Measurements from ENCODE around the gene CBL.
A peak's percentile ranks its signal among the peaks of the same experiment; 100 is the strongest.
"Not testable (repeated sequence)": the region's sequence is repeated elsewhere in the genome, so short reads cannot be mapped to it uniquely, and the experiment has no call there.

CBL gene

DNA sequence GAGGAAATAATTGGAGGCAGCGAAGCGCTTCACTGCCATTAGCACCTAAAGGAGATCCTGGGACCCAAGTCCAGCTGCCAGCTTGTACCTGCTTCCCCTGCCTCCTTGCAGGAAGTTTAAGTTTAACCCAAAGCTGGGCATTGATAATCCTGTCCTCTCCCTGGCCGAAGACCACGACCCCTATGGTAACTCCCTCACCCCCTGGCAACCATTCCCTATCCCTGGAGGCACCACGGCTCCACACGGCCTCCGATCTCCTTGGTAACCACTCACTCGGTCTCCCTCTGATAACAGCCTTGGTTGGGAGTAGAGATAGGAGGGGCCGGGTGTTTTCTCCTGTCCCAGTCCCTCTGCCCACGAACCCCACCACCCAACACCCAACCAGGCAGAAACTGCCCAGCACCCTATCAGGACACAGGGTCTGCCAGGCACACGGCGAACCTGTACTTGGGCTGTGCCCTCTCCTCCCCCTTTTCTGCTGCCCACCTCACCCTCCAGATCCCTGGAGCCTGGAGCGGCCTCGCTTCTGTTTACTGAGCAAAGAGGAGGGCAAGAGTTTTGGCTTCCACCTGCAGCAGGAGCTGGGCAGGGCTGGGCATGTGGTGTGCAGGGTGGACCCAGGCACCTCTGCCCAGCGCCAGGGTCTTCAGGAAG is 20.0 kb upstream of the CBL start:
- FAIRE-seq, result no peak

DNA sequence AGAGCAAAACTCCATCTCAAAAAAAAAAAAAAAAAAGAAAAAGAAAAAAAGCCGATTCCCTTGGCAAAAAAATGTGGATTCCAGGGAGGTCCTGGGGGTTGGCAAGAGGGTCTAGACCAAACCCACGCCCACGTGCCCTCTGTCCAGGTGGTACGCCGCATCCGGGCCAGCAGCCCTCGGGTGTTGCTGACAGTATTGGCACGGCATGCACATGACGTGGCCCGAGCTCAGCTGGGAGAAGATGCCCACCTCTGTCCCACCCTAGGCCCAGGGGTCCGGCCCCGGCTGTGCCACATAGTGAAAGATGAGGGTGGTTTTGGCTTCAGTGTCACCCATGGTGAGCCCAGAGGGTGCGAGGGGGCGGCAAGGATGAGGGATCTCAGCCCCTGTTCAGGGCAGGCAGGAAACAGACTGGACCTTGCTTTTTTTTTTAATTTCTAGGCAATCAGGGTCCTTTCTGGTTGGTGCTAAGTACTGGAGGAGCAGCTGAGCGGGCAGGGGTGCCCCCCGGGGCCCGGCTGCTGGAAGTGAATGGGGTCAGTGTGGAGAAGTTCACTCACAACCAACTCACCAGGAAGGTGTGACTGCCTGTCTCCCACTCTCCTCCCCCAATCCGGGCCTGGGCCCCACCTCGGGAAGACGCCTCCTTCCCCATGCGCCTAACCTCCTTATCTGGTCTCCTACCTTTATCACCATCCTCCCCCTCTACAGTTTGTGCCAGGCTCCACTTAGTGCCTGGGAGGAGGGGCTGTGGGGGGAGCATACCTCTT is 18.8 kb upstream of the CBL start:
- no peak for FAIRE-seq

DNA sequence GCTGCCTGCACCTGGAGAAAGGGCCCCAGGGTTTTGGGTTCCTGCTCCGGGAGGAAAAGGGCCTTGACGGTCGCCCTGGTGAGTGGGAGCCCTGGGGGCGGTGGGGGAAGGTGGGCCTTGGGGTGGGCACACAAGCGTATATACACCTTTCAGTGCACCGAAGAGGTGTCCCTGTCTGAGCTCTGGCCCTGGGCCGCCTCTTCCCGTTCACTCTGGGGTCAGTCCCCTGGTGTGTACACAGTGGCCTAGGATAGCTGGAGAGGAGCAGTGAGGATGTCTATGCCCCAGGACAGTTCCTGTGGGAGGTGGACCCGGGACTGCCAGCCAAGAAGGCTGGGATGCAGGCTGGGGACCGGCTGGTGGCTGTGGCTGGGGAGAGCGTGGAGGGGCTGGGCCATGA is 18.1 kb upstream of the CBL start:
- no peak for FAIRE-seq

DNA sequence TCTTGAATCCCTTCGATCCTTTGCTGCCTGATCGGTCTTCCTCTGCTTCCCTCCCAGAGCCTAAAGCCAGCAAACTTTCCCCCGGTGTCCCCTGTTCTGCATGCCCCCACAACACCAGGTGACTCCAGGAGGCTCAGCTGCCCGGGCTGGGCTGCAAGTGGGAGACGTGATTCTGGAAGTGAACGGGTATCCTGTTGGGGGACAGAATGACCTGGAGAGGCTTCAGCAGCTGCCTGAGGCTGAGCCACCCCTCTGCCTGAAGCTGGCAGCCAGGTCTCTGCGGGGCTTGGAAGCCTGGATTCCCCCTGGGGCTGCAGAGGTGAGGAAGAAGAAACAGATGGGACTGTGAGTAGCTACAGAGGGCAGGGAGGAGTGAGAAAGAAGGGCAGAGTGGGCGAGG is 17.3 kb upstream of the CBL start:
- no peak for FAIRE-seq

DNA sequence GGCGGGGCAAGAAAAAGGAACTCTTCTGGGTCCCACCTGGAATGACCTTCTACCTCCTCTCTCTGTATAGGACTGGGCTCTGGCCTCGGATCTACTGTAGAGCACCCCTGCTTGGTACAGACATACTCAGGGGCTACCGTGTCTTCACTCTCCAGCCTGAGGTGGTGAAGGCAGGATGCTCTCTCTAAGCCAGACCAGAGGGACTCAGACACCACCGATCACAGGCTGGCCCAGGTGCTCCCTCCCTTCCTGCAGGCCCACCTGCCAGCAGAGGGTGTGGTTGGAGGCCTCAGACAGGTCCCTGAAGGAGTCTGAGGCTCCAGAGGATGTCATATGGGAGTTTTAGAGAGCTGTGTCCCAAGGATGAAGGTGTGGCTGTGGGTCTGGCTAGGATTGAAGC is 16.7 kb upstream of the CBL start:
- FAIRE-seq, result no peak

DNA sequence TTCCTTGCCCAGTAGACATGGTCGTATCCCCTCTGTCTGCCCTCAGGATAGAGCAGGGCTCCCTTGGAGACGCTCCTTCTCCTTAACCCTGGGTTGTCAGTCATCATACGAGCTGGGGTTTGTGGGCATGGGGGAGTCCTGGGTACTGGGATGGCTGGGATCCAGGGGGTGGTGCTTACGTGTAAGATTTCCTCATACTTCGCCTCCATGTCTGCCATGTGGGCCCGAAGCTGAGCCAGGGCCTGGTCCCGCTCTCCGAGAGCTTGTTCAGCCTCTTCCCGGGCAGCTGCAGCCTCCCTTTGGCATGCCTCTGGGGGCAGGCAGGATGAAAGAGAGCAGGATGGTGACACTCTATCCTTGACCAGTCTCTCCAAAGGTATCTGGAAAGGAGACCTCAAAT is 15.6 kb upstream of the CBL start:
- FAIRE-seq, result no peak

DNA sequence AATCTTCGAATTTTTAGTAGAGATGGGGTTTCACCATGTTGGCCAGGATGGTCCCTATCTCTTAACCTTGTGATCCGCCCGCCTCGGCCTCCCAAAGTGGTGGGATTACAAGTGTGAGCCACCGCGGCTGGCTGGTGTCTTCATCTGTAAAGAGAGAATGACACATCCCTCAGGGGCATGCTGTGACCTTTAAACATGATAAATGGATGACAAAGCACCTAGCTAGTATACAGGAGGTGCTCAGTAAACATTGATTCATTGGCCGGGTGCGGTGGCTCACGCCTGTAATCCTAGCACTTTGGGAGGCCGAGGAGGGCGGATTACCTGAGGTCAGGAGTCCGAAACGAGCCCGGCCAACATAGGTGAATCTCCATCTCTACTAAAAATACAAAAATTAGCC is 14.9 kb upstream of the CBL start:
- not testable (repeated sequence) for FAIRE-seq

DNA sequence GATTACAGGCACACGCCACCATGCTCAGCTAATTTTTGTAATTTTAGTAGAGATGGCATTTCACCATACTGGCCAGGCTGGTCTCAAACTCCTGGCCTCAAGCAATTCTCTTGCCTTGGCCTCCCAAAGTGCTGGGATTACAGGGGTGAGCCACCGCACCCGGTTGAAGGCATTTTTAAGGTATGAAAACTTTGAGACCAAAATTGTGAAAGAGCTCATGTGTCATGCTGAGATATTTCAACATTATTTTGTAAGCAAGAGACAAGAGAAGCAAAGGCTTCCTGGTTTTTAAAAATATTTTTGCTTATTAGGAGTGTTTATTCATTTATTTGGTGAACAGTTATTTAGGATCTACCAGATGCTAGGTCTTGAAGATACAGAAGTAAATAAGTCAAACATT is 14.0 kb upstream of the CBL start:
- no peak for FAIRE-seq

DNA sequence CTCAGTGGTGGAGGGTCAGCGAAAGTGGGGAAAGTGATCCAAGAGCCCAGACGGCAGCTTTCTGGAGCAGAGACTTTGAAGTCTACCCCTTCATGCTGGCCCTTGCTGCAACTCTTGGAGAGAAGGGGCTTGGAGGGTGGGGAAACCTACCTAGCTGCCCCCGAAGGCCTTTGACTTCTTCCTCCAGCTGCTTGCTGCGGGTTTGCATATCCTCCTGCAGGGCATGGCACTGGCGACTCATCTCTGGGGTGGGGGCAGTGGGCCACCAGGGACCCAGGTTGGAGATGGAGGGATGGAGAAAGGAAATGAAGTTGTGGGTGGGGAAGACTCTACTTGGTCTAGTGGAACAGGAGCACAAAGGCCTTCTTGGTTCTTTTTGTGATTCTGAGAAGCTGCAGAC is 13.1 kb upstream of the CBL start:
- FAIRE-seq, result no peak

DNA sequence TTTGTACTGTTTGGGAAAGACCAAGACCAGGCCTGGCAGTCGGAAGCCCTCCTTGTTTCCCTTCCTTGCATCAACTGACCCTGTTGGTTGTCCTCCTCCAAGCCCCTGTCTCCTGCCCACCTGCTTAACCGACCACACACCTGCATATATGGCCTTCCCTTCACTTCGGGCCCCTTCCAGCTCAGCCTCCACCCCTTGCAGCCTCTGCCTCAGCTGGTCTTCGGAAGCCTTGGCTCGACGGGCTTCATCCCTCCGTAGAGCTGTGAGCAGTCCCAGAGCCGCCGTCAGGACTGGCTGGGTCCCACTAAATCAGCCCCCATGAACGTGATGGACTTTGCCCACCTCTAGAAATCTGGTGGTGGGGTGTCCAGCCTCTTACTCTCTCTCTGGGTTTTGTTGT is 12.5 kb upstream of the CBL start:
- no peak for FAIRE-seq

DNA sequence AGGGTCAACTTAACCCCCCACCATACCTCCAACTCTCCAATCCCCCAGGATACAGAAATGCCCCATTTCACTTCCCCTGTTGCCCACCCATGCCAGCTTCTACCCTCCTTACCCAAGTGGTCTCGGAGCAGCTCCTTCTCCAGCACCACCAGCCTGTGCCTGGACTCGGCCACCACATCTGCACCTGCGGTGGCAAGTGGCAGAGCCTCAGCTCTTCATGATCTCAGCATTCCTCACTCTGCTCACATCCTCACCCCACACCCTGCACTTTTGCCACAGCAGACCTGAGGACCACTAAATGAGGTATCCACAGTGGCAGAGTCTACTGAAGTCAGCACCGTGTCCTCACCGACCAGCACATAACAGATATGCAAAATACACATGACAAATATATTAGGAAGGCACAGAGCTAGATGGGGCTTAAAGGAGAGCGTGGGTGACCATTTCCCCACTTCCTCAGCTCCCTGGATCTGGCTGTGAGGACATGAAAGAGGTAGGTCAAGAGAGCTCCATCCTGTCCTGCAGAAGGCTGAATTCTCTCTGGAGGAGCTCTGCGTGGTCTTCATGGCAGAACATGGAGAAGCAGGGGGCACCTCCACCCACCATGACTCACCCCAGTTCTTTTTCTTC is 11.2 kb upstream of the CBL start:
- FAIRE-seq, result no peak

DNA sequence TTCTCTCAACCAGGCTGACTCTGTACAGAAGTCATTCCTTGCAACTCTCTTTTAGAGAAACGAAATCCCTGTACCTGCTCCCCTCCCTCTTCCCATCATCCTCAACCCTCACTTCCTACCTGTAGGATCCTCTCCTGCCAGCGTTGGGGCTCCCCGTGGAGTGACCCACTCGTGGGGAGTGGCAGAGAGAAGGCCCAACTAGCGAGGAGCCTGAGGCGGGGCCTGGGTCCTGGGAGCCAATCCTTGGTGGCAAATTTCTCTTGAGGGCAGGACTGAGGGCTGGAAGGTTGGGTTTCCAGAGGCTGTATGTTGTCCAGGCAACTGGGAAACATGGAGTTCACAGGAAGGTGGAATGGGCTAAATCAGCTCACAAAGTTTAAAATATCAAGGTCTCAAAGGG is 10.5 kb upstream of the CBL start:
- FAIRE-seq, result no peak

DNA sequence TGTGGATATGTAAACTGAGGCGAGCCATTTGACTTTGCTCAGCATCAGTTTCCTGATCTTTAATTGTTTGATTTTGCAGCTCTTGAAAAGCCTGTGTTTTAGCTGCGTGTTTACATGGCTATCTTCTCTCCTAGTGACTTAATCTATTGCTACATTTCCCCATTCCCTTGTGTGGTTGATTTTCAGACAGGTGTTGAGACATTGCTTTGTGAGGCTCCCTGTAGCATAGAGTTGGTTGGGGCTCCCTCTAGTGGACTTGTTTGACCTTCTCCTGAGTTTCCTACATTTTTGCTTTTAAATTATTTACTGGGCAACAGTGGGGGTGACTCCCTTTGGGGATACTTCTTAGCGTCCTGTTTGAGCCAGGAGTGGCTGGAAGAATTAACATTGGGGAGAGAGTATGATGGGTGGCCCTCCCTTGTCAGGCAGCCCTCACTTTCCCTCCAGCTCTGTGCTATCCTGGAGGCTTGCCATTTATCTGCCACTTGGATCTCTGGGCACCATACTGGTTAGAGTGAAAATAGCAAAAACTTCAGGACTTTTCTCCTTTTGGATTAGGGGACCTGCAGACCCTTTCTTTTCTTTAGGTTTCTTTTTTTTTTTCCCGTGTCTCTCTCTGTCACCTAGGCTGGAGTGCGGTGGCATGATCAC is 9.2 kb upstream of the CBL start:
- no peak for FAIRE-seq

DNA sequence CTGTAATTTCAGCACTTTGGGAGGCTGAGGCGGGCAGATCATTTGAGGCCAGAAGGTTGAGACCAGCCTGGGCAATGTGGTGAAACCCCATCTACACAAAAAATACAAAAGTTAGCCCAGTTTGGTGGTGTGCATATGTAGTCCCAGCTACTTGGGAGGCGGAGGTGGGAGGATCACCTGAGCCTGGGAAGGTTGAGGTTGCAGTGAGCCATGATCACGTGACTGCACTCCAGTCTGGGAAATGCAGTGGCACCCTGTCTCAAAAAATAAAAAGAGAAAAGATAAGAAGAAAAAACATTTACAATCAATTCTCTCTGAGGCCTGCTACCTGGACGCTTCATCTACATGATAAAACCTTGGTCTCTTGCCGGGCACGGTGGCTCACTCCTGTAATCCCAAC is 7.2 kb upstream of the CBL start:
- no peak for FAIRE-seq

DNA sequence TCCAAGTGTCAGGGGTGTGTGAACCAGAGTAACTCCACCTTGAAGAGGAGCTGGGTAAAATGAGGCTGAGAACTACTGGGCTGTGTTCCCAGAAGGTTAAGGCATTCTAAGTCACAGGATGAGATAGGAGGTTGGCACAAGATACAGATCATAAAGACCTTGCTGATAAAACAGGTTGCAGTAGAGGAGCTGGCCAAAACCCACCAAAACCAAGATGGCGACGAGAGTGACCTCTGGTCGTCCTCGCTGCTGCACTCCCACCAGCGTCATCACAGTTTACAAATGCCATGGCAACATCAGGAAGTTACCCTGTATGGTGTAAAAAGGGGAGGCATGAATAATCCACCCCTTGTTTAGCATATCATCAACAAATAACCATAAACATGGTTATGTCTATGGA is 4.9 kb upstream of the CBL start:
- not testable (repeated sequence) for FAIRE-seq

DNA sequence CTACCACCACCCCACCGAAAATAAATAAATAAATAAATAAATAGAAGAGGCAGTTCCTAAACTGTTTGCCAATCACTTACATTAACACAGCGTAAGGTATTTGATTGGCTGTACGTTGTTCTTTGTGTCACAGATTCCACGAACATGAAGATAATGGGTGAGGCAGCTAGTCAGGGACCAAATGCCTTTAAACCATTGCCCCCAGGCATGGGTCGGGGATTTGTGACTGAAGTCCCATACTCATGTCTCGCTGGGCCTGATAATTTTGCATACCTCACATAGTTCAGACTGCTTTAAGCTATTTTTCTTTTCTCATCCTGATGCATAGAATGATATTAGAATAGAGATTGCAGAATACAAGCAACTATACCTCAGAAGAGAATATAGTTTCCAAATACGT is 3.6 kb upstream of the CBL start:
- no peak for FAIRE-seq

DNA sequence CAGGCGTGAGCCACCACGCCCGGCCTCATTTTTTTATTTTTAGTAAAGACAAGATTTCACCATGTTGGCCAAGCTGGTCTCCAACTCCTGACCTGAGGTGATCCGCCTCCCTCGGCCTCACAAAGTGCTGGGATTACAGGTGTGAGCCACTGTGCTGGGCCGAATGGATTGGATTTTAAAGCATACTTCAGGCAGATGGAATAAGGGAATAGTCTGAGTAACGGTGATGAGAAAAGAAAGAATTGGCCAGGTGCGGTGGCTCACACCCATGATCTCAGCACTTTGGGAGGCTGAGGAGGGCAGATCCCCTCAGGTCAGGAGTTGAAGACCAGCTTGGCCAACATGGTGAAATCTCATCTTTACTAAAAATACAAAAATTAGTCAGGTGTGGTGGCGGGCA is 2.1 kb upstream of the CBL start:
- FAIRE-seq, result no peak

DNA sequence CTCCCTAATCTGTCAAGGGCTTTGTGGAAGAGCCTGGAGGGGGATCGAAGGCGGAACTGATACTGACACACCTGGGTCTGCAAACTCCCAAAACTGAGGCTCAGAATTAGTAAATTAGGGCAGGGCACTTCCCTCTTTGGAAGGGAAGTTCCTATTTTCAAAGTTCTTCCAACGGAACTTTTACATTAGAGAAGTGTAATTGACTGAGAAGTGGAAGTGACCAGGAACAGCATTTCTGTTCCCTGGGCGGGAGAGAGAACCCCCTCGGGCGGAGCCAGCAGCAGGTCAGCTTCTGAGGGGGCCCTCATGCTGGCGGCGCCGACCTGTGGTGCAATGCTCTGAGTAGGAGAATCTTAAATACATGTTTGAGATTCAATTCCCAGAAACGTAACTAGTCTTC is 1.1 kb upstream of the CBL start:
- FAIRE-seq, result no peak

DNA sequence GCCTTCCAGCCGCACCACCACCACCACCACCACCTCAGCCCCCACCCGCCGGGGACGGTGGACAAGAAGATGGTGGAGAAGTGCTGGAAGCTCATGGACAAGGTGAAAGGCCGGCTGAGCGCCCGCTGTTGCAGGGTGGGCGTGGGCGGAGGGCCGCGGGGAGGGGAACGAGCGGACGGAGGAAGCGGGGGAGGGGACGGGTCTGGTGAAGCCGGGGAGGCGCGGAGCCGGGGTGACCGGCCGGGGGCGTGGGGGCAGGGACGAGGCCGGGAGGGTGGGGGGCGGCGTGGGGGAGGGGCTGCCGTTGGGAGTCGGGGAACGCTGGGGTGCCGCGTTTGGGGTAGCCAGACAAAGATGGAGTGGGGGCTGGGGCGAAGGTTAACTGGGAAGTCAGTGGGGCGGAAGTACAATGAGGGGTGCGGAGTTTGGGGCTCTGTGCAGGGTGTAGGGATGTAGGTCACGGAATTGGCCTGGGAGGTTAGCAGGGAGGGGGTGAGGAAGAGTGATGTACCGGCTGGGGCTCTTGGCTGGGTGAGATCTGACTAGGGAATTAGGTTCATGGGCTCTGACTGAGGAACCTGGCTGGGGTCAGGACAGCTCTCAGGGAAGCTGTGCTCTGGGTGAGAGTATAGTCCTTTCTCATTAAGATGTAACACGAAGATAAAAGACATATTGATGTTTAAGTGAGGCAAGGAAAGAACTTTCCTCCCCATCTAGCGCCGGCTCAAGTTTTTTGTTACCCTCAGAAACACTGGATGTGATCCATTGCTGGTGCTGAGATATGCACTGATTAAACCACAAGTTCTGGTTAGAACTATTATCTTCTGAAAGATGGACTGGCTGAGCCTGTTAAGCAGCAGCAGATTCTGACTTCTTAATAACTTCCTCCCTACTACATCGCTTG is 624 bp downstream of the CBL start:
- no peak for FAIRE-seq

DNA sequence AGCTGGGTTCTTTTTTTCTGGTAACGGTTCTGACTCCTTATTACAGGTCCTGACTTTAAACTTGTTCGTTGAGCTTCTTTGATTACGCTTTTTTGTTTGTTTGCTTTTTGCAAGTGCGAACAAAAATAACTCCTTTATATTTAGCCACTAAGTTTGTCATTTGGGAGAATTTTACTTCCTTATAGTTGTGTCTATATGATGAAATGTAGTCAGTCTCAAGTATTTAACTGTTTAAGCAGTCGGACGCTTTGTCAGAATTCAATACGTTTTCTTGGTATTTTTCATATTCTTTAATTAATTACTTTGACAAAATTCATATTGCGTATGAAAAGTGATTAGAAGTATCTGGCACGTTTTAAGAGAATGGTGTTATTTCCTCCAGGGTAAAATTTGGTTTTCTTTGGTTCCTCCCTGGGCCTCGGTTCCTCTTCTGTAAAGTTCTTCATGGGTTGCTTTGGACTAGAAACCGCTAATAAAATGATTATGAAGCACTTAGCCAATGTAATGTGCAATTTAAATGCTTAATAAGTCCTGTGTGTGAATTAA is 1.3 kb downstream of the CBL start:
- FAIRE-seq, result peak; percentile 47

DNA sequence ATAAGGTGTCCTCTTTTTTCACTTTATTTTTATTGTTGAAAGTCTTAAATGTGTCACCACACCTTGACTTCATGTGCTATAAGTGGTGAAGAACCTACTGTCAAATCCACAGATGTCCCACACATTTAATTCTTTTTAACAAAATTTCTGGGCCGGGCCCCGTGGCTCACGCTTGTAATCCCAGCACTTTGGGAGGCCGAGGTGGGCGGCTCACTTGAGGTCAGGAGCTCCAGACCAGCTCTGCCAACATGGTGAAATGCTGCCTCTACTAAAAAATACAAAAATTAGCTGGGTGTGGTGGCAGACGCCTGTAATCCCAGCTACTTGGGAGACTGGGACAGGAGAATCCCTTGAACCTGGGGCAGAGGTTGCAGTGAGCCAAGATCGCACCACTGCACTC is 3.0 kb downstream of the CBL start:
- FAIRE-seq, result no peak

DNA sequence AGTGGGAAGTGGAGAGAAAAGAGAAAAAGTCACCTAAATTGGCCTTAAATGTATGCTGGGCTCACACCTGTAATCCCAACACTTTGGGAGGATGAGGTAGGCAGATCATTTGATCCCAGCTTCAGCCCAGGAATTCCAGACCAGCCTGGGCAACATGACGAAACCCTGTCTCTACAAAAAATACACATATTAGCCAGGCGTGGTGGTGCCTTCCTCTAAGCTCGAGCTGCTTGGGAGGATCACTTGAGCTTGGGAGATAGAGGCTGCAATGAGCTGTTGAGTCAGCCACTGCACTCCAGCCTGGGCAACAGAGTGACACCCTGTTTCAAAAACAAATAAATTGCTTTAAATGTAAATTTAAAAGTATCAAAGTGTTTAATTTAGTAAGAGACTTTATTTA is 3.9 kb downstream of the CBL start:
- no peak for FAIRE-seq
